DMS153 treated with DMSO at 0.1 percent for 48 hours (cell line): ENCODE data around the gene COL5A1.
"Not testable (repeated sequence)": the region's sequence is repeated elsewhere in the genome, so short reads cannot be mapped to it uniquely, and the experiment has no call there.

Experiments used
- DNase-seq: peaks from one replicate; lab custom pipeline; 2025; ENCODE audit not compliant: unreplicated experiment; lab: John Stamatoyannopoulos, UW

Gene COL5A1

GRCh38 chr9:134676361-134676760, 34.8 kb downstream of the COL5A1 start:
- no peak for DNase-seq

GRCh38 chr9:134676886-134677285, 35.3 kb downstream of the COL5A1 start:
- no peak for DNase-seq

GRCh38 chr9:134677743-134678142, 36.1 kb downstream of the COL5A1 start:
- no peak for DNase-seq

GRCh38 chr9:134678206-134678605, 36.6 kb downstream of the COL5A1 start:
- no peak for DNase-seq

GRCh38 chr9:134678666-134679443, 37.3 kb downstream of the COL5A1 start:
- no peak for DNase-seq

- DNase-seq = no peak
Measured at GRCh38 chr9:134679616-134680392, 38.2 kb downstream of the COL5A1 start.

GRCh38 chr9:134680393-134681060, 38.9 kb downstream of the COL5A1 start:
- DNase-seq = no peak

- DNase-seq = no peak
Measured at GRCh38 chr9:134681061-134681661, 39.6 kb downstream of the COL5A1 start.

- DNase-seq = no peak
Measured at GRCh38 chr9:134682026-134682425, 40.4 kb downstream of the COL5A1 start.

- no peak for DNase-seq
Measured at GRCh38 chr9:134682651-134683364, 41.2 kb downstream of the COL5A1 start.

- DNase-seq = no peak
Measured at GRCh38 chr9:134683714-134684374, 42.2 kb downstream of the COL5A1 start.

GRCh38 chr9:134684375-134684723, 42.7 kb downstream of the COL5A1 start:
- no peak for DNase-seq

GRCh38 chr9:134684941-134685340, 43.3 kb downstream of the COL5A1 start:
- not testable (repeated sequence) for DNase-seq

- no peak for DNase-seq
Measured at GRCh38 chr9:134685784-134686183, 44.2 kb downstream of the COL5A1 start.

- DNase-seq = no peak
Measured at GRCh38 chr9:134686896-134687295, 45.3 kb downstream of the COL5A1 start.

GRCh38 chr9:134687556-134687955, 46.0 kb downstream of the COL5A1 start:
- DNase-seq = no peak

GRCh38 chr9:134688231-134688630, 46.6 kb downstream of the COL5A1 start:
- DNase-seq = no peak

GRCh38 chr9:134688661-134689320, 47.2 kb downstream of the COL5A1 start:
- DNase-seq = no peak

- DNase-seq = no peak
Measured at GRCh38 chr9:134689321-134690181, 47.9 kb downstream of the COL5A1 start.
